Stimulated activated CD4-positive, alpha-beta T cell treated with anti-CD3 and anti-CD28 coated beads, Interleukin-12 subunit alpha, Interleukin-12 subunit beta, amount 100 ng/mL, for 48 hours (primary cell): ENCODE data around the gene C14orf93.

Experiments used
- DNase-seq, 3 donors: peaks; one replicate each; pipeline ENCODE4 v3.0.0-alpha.2; 2020; ENCODE audit warnings: low read depth in 2 of 3, low spot score in 1 of 3

C14orf93 gene

GRCh38 chr14:22996768-22997654, 12.9 kb downstream of the C14orf93 start:
- DNase-seq: no peak

DNA sequence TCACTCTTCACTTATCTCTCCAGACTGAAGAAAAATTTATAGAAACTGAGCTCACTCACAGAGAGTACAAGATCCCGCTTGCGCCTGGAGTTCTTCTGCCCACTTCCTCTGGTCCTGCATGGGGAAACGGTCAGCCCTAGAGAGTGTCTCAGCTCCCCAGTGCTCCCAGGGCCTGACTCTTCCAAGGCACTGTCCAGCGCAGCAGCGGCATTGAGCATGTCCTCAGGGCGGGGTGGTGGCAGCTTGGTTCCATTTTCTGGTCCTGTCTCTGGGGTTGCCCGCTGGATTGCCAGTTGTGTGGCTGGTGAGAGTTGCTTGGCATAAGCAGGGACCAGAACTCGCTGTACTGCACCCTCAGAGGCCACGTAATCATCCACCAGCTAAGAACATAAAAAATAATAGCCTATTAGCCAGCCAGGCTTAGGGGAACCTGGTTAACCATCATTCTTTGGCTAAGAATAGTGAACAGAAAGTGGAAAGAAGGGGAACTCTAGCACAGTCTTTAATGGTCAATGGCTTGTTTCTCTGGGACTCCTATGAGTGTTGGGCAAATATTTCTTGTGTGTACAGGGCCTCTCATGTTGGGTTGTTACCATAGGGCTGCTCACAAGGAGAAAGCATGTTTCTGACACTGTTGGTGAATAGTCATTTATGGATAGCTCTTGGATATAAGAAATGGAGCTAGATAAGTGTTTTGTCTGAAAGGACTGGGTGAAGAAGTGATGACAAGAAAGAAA, 13.9 kb downstream of the C14orf93 start:
- DNase-seq: no peak

DNA sequence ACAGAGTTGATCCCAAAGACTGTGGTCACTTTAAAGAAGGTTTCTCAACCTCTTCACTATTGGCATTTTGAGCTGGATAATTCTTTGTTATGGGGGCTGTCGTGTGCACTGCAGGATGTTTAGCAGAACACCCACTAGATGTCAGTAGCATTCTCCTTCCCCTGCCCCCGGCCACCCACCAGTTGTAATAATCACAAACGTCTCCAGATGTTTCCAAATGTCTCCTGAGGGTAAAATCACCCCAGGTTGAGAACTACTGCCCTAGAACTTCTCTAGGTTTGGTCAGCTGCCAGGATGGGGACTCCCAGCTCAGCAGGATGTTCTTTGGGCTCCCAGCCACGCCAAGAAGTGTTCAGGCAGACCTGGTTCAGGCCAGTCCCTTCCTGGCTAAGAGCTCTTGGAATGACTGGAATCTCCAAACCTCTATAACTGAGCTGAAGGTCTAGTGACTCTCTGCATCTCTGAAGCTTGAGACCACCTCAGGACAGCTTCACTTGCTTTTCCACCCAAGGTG, 15.1 kb downstream of the C14orf93 start:
- no peak for DNase-seq

GRCh38 chr14:22993517-22993916, 16.4 kb downstream of the C14orf93 start:
- DNase-seq: no peak

- DNase-seq: no peak
Observed at GRCh38 chr14:22991852-22992251, 18.1 kb downstream of the C14orf93 start.

DNA sequence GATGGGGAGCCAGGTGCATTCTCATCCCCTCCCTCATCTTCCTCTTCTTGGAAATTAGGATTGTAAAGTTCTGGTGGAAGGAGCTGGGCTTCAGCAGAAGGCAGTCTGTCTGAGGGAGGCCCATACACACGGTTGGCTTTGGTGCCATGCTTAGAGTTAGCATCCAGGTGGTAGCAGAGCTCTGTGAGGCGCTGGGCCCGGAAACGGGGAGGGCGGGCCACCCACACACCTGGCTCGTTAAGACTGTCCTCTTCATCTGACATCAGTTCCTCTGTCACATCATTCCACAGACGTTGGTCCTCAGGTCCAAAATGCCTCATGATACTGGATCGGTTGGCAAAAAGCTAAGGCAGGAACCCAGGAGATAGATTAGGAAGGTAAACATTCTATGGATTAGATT, 22.7 kb downstream of the C14orf93 start:
- no peak for DNase-seq

DNA sequence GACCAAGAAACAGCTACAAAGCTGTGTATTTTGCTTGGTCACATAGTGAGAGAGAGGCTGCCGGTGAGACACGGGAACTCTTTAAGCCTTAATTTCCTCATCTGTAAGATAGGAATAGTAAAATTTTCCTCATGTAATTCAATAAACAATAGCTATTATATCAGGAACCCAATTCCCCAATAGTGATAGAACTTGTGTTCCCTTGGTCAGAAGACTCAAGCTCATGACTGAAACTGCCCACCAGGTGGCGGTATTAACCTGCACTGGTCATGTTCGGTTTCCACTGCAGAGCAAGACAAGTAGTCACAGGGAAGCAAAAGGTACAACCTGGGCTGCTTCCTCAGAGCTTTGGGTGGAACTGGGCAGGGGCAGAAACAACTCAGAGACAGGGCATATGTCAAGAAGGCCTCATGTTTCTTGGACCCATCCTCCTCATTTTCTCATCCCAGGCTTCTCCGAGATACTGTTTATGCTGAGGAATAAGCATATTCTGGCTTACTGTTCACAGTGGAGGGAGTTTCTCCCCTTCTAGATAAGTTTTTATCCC, 23.4 kb downstream of the C14orf93 start:
- peak; percentile 82 to 95 (median 82) for DNase-seq

DNA sequence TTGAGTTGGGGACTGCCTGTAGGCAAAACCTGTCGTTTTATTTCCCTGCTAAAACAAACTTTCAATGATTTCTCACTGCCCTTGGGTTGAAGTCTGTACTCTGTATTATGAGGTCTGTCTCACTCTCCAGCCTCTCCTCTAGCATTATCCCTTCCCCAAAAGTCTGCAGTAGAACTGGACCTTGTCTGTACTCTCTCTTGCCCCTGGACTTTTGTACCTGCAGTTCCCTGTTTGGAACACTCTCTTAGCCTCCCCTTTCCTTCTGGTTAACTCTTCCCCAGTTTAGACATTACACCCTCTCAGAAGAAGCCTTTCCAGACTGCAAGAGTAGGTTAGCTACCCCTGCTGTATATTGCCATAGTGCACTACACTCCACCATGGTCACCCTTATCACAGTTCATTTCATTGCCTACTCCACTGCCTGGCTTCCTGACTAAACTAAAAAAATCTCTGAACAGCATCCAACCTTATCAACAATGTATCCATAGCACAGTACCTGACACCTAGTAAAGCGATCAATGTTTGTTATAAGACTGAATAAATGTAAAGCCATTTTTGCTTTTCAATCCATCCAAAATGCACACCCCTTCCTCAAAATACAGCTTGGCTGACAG, 23.9 kb downstream of the C14orf93 start:
- no peak for DNase-seq

GRCh38 chr14:22984959-22985658, 24.8 kb downstream of the C14orf93 start:
- no peak for DNase-seq

- peak; percentile 61 to 77 (median 62) for DNase-seq
Observed at GRCh38 chr14:22982477-22983245, 27.3 kb downstream of the C14orf93 start, which contains the start of gene AJUBA. Gene AJUBA (minus strand): TSS chr14:22982551. CDS start chr14:22982266, 285 bp downstream.

DNA sequence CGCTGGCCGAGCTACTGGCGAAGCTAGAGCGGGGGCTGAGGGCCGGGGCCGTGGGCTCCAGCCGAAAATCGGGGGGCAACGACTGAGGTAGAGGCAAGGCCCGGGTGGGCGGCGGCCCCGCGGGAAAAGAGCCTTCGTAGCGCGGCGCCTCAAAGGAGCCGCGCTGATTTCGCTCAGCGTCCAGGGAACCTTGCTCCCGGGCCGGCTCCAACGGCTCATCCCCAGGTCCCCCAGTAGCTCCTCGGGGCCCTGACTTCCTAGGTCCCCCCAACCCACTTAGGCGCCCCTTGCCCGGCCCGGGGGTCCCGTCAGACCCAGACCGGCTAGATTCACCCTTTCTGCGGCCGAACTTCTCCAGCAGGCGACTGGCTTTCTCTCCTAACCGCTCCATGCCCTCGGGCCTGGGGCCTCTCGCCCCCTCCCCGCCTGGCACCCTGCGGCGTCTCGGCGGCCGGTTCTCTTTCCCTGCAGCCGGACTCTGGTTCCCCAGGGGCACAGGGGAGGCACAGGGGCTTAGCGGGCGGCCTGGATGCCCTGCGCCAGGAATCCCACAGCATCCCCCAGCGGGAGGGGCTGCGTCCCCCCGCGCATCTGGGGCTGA, 28.0 kb downstream of the C14orf93 start:
- DNase-seq: no peak

- no peak for DNase-seq
Observed at GRCh38 chr14:22981090-22981875, 28.7 kb downstream of the C14orf93 start.

DNA sequence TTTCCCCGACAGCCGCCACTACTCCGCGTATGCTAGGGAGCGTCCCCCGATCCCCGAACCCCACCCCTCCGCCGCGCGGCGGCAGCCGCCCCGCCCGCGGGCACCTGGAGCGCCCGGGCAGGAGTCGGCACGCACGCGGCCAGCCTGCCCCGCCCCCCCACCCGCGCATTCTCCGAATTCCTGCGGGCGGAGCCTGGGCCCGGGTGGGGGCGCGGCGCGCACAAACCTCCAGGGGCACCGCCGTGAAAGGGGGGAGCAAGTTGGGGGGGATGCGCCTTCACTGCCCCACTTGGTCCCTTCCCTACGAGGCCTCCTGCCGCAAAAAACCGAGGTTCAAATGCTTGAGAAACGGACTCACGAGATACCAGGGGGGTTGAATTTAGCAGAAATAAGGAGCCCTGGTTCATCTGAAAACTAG, 29.3 kb downstream of the C14orf93 start:
- no peak for DNase-seq

GRCh38 chr14:22979748-22980392, 30.1 kb downstream of the C14orf93 start:
- DNase-seq: no peak

GRCh38 chr14:22978981-22979671, 30.8 kb downstream of the C14orf93 start:
- DNase-seq: no peak

DNA sequence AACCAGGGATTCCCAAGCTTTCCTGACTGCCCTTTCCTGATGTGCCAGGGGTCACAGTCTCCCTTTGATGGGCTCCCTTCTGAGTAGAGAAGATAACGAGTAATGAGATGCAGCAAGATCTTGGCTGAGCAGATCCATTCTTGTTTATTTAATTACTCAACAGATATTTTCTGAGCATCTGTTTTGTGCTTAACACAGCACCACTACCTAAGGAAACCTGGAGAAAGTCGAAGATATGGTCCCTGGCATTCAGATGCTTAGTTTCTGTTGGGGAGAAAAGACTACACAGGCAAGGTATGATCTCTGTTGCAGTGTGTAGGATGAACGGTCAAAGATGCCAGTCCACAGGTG, 31.5 kb downstream of the C14orf93 start:
- no peak for DNase-seq

DNA sequence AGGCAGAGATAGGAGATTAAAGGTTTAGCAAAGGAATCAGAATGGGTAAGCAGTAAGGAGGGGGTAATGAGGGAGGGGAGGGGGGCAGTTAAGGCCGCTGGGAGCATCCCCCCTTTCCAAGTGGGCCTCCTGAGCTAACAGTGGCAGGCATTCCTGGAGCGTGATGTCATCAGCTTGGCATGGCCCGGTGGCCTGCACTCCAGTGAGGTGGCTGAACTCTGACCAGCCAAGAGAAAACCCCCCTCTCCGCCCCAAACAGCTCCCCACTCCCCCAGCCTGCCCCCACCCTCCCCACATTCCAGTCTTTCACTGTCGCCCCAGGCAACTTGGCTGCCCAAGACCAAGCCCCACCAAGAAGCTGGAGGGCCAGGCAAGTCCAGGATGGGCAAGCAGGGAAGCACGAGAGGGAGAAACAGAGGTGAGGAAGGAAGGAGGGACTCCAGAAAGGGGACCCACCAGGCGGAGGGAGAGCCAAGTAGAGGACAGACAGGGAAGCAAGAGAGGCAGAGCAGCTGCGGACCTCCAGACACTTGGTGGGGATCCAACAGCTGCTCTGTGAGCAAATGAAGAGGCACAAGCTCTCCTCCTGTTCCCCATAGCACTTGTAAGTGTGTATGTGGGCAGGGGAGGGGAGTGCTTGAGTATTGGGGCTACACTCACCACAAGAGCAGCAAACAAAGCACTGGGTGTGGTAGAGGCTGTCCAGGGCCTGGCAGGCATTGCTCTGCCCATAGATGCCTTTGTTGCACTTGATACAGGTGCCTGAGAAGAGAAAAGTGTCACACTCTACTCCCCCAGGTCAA, 32.1 kb downstream of the C14orf93 start:
- no peak for DNase-seq
